SKM-1 treated with dmso at 0.1 percent for 144 hours (cell line): ENCODE data around the gene CCDC88C.

Source experiments
- DNase-seq: peaks from one replicate; lab custom pipeline; 2025; ENCODE audit not compliant: unreplicated experiment; lab: John Stamatoyannopoulos, UW

CCDC88C gene

GRCh38 chr14:91365552-91365951, 52.1 kb downstream of the CCDC88C start:
- no peak for DNase-seq

GRCh38 chr14:91364524-91365270, 52.9 kb downstream of the CCDC88C start:
- no peak for DNase-seq

GRCh38 chr14:91363776-91364523, 53.7 kb downstream of the CCDC88C start:
- peak; percentile 13 for DNase-seq

GRCh38 chr14:91361233-91361811, 56.3 kb downstream of the CCDC88C start:
- peak; percentile 77 for DNase-seq

- no peak for DNase-seq
Observed at GRCh38 chr14:91360490-91361232, 57.0 kb downstream of the CCDC88C start.

- no peak for DNase-seq
Observed at GRCh38 chr14:91358654-91359220, 58.9 kb downstream of the CCDC88C start.

- no peak for DNase-seq
Observed at GRCh38 chr14:91358025-91358319, 59.6 kb downstream of the CCDC88C start.

- no peak for DNase-seq
Observed at GRCh38 chr14:91357272-91358024, 60.2 kb downstream of the CCDC88C start.

- no peak for DNase-seq
Observed at GRCh38 chr14:91356181-91356763, 61.3 kb downstream of the CCDC88C start.

- no peak for DNase-seq
Observed at GRCh38 chr14:91354979-91355685, 62.5 kb downstream of the CCDC88C start.

- no peak for DNase-seq
Observed at GRCh38 chr14:91354221-91354916, 63.3 kb downstream of the CCDC88C start.

GRCh38 chr14:91352728-91353692, 64.6 kb downstream of the CCDC88C start:
- DNase-seq, result no peak

- DNase-seq, result no peak
Observed at GRCh38 chr14:91352053-91352452, 65.6 kb downstream of the CCDC88C start.

GRCh38 chr14:91351512-91351862, 66.1 kb downstream of the CCDC88C start:
- no peak for DNase-seq

GRCh38 chr14:91350813-91351511, 66.7 kb downstream of the CCDC88C start:
- DNase-seq, result no peak

GRCh38 chr14:91350483-91350812, 67.2 kb downstream of the CCDC88C start:
- DNase-seq, result no peak

GRCh38 chr14:91349481-91350074, 68.0 kb downstream of the CCDC88C start:
- DNase-seq, result no peak
